Tongue (tissue), 2 donors: ENCODE results near the gene CCDC86. TPM values are rescaled to one million over a fixed set of nuclear protein-coding genes. Genes with fewer than 3 reads are reported as not detected.
A peak's percentile ranks its signal among the peaks of the same experiment; 100 is the strongest.

Experiments used
- DNase-seq: peaks from one replicate; pipeline ENCODE4 v3.0.0-alpha.2; 2015
- total RNA-seq: library from RNA; depleted of rRNA; stranded (reverse); fragments of >200 nt; gene quantifications from one replicate; pipeline ENCODE4 v1.2.3, GENCODE V29; 2014

CCDC86 gene
- total RNA-seq, 1 donor from 2014 or later, result 10.3 TPM

GRCh38 chr11:60868682-60869450, 27.0 kb downstream of the CCDC86 start:
- DNase-seq, result no peak

- no peak for DNase-seq
Measured at GRCh38 chr11:60869451-60869825, 27.5 kb downstream of the CCDC86 start.

- no peak for DNase-seq
Measured at GRCh38 chr11:60870276-60870675, 28.4 kb downstream of the CCDC86 start.

GRCh38 chr11:60870733-60871377, 28.9 kb downstream of the CCDC86 start:
- DNase-seq, result no peak

- no peak for DNase-seq
Measured at GRCh38 chr11:60871378-60872061, 29.6 kb downstream of the CCDC86 start.

GRCh38 chr11:60872124-60872960, 30.4 kb downstream of the CCDC86 start:
- DNase-seq, result peak; percentile 64

GRCh38 chr11:60872961-60873524, 31.1 kb downstream of the CCDC86 start:
- DNase-seq, result no peak

GRCh38 chr11:60873533-60873932, 31.6 kb downstream of the CCDC86 start:
- DNase-seq, result no peak

- no peak for DNase-seq
Measured at GRCh38 chr11:60874421-60875365, 32.8 kb downstream of the CCDC86 start.

- DNase-seq, result peak; percentile 61
Measured at GRCh38 chr11:60875366-60876167, 33.7 kb downstream of the CCDC86 start.

- DNase-seq, result no peak
Measured at GRCh38 chr11:60876168-60876485, 34.2 kb downstream of the CCDC86 start.

GRCh38 chr11:60878245-60879101, 36.6 kb downstream of the CCDC86 start:
- DNase-seq, result peak; percentile 35

GRCh38 chr11:60879104-60879503, 37.2 kb downstream of the CCDC86 start:
- no peak for DNase-seq

GRCh38 chr11:60879971-60880588, 38.2 kb downstream of the CCDC86 start:
- DNase-seq, result no peak

- DNase-seq, result peak; percentile 59
Measured at GRCh38 chr11:60880643-60881282, 38.9 kb downstream of the CCDC86 start.

GRCh38 chr11:60887556-60887955, 45.6 kb downstream of the CCDC86 start:
- DNase-seq, result peak; percentile 50

- no peak for DNase-seq
Measured at GRCh38 chr11:60889869-60890311, 48.0 kb downstream of the CCDC86 start.

- DNase-seq, result no peak
Measured at GRCh38 chr11:60890696-60891095, 48.8 kb downstream of the CCDC86 start.
